SH-SY5Y (cell line): ENCODE measurements around the gene TNIK.

ENCODE experiments used
- GATA2 ChIP-seq: IDR thresholded peaks from 2 replicates; pipeline ENCODE4 v1.6.1; 2011; ENCODE audit warnings: mild to moderate bottlenecking, low read depth, low read length
- GATA3 ChIP-seq: IDR thresholded peaks from 2 replicates; pipeline ENCODE4 v1.6.1; 2011; ENCODE audit warnings: low read depth, mild to moderate bottlenecking, low read length, moderate library complexity

GRCh38 chr3:171454041-171454440 lies 6.2 kb downstream of the TNIK start:
- TF ChIP-seq GATA3: 0 out of 2 replicates have a peak, but pooled peaks have one; percentile 27
- peak; percentile 30 for TF ChIP-seq GATA2
